HepG2 (cell line): ENCODE measurements around the gene TOB1. TPM values are rescaled to one million over a fixed set of nuclear protein-coding genes. Genes with fewer than 3 reads are reported as not detected.
A peak's percentile ranks its signal among the peaks of the same experiment; 100 is the strongest.

Experiments used
- FOSL2 ChIP-seq: sonication (generic); formaldehyde crosslinking; IDR thresholded peaks from 2 replicates; pipeline ENCODE4 v1.4.0; 2020; ENCODE audit warnings: missing genetic modification reagents
- GPN1 ChIP-seq: sonication (generic); formaldehyde crosslinking; IDR thresholded peaks from 2 replicates; pipeline ENCODE4 v1.5.1; 2020; ENCODE audit warnings: missing genetic modification reagents, borderline replicate concordance
- IKZF5 ChIP-seq: IDR thresholded peaks from 2 replicates; pipeline ENCODE4 v1.6.1; 2018; ENCODE audit warnings: missing genetic modification reagents, mild to moderate bottlenecking, missing compliant biosample characterization
- NPAS2 ChIP-seq: sonication (generic); formaldehyde crosslinking; IDR thresholded peaks from 2 replicates; pipeline ENCODE4 v1.8.0; 2022; ENCODE audit warnings: mild to moderate bottlenecking, missing genetic modification reagents, borderline replicate concordance
- POLR2A ChIP-seq, 2 experiments: IDR thresholded peaks; 2 replicates each; pipeline ENCODE4 v1.6.1; 2011; ENCODE audit warnings: low read depth in 2 of 2, low read length in 2 of 2, mild to moderate bottlenecking in 1 of 2, moderate library complexity in 1 of 2; ENCODE audit not compliant: insufficient read depth in 1 of 2
- RBFOX2 ChIP-seq: fragments of 200-400 bp; formaldehyde crosslinking; IDR thresholded peaks from 2 replicates; pipeline ENCODE4 v1.6.1; 2017; ENCODE audit warnings: low read depth, mild to moderate bottlenecking, low read length
- REST ChIP-seq, 2 experiments: IDR thresholded peaks; 2 replicates each; pipeline ENCODE4 v1.6.1; 2011 to 2012; ENCODE audit warnings: low read length in 2 of 2, borderline replicate concordance in 1 of 2, low read depth in 1 of 2, mild to moderate bottlenecking in 1 of 2, moderate library complexity in 1 of 2
- SMAD9 ChIP-seq: sonication (generic); formaldehyde crosslinking; IDR thresholded peaks from 2 replicates; pipeline ENCODE4 v1.5.1; 2020; ENCODE audit warnings: mild to moderate bottlenecking, missing genetic modification reagents
- SPEN ChIP-seq: sonication (generic); formaldehyde crosslinking; IDR thresholded peaks from 2 replicates; pipeline ENCODE4 v1.5.1; 2020; ENCODE audit warnings: low read depth, mild to moderate bottlenecking, missing genetic modification reagents
- TBL1XR1 ChIP-seq: fragments of 150-350 bp; IDR thresholded peaks from 2 replicates; pipeline ENCODE4 v1.6.1; 2014; ENCODE audit warnings: borderline replicate concordance, low read length; ENCODE audit not compliant: partially characterized antibody
- ZBED4 ChIP-seq: sonication (generic); formaldehyde crosslinking; IDR thresholded peaks from 2 replicates; pipeline ENCODE4 v1.4.0; 2020; ENCODE audit warnings: missing genetic modification reagents, borderline replicate concordance
- ZBTB43 ChIP-seq: sonication (generic); formaldehyde crosslinking; conservative IDR thresholded peaks from 2 replicates; pipeline ENCODE4 v1.4.0; 2020; ENCODE audit warnings: missing genetic modification reagents
- ZNF335 ChIP-seq: sonication (generic); formaldehyde crosslinking; IDR thresholded peaks from 2 replicates; pipeline ENCODE4 v1.4.0; 2020; ENCODE audit warnings: missing genetic modification reagents
- ZNF597 ChIP-seq: sonication (generic); formaldehyde crosslinking; IDR thresholded peaks from 2 replicates; pipeline ENCODE4 v1.5.0; 2020; ENCODE audit warnings: missing genetic modification reagents
- ZNF660 ChIP-seq: sonication (generic); formaldehyde crosslinking; IDR thresholded peaks from 2 replicates; pipeline ENCODE4 v1.5.1; 2020; ENCODE audit warnings: mild to moderate bottlenecking, low read depth, missing genetic modification reagents, borderline replicate concordance
- ZNF720 ChIP-seq: sonication (generic); formaldehyde crosslinking; IDR thresholded peaks from 2 replicates; pipeline ENCODE4 v1.4.0; 2020; ENCODE audit warnings: missing genetic modification reagents
- ZNF776 ChIP-seq: sonication (generic); formaldehyde crosslinking; IDR thresholded peaks from 2 replicates; pipeline ENCODE4 v1.4.0; 2020; ENCODE audit warnings: mild to moderate bottlenecking, missing genetic modification reagents
- polyA plus RNA-seq, 8 experiments: library from polyadenylated mRNA; depleted of rRNA in 3 of 8; stranded (reverse) in 7 of 8; unstranded in 1 of 8; fragments of >200 nt; fragmentation: Illumina TruSeq in 4 of 8; extraction: Trizol in 4 of 8; gene quantifications; 2 replicates each; pipeline versions ENCODE4 v1.2.1 to v1.2.3, GENCODE V29; 2011 to 2016; ENCODE audit warnings: low read depth in 4 of 8, missing spikeins in 1 of 8, mixed read lengths in 1 of 8; ENCODE audit not compliant: insufficient read depth in 1 of 8
- total RNA-seq, 5 experiments: library from RNA; depleted of rRNA; stranded (reverse); fragments of >200 nt; fragmentation: Illumina TruSeq; extraction: Trizol; gene quantifications; 2 replicates each; pipeline ENCODE4 v1.2.3, GENCODE V29; 2016; ENCODE audit warnings: low read depth in 1 of 5

TOB1 gene
- total and polyA plus RNA-seq, 2 of the 13 experiments (the other 11 are each of a cell fraction or from before 2014, with no cell fraction given), result 21.9 to 57.7 TPM

- TF ChIP-seq IKZF5 (no peak), GPN1 (peak; percentile 87; the same call in 1 of the 2 replicates), SMAD9 (CRISPR knock-in tag) (no peak), POLR2A (IDR thresholded peaks at IDR 0.05; ENCODE audit: insufficient read depth in 1 of 2, low read depth in 2 of 2, low read length in 2 of 2) (peak; percentile 49 to 71; a peak in 3 of 4 replicates), ZNF776 (peak; percentile 39), SPEN (CRISPR knock-in tag) (no peak), FOSL2 (CRISPR knock-in tag) (no peak), RBFOX2 (peak; percentile 68), ZNF335 (CRISPR knock-in tag) (no peak), ZNF720 (CRISPR knock-in tag) (no peak), TBL1XR1 (no peak), ZBED4 (CRISPR knock-in tag) (no peak), ZNF660 (no peak), REST (IDR thresholded peaks at IDR 0.05; ENCODE audit: borderline replicate concordance in 1 of 2, low read depth in 1 of 2, low read length in 2 of 2) (no peak), ZNF597 (CRISPR knock-in tag) (no peak), NPAS2 (CRISPR knock-in tag) (no peak), ZBTB43 (no peak; the same call in 1 of the 2 replicates)
Observed at GRCh38 chr17:50866950-50867362, 802 bp upstream of the TOB1 start (continued).
